ENCODE measurements around the gene MAS1. TPM values are rescaled to one million over a fixed set of nuclear protein-coding genes. Genes with fewer than 3 reads are reported as not detected.
"Not testable (repeated sequence)": the region's sequence is repeated elsewhere in the genome, so short reads cannot be mapped to it uniquely, and the experiment has no call there.

Gene MAS1
- total RNA-seq (2014; rRNA removed; shearing (Covaris generic)), result 0.04 TPM in 1 of 2 replicates, not detected in the other

- H3K4me1 ChIP-seq, result no peaks in the 10 kb centered on the region
- DNase-seq, result no peak
- H3K27me3 ChIP-seq, result peaks cover 51% of the 10 kb centered on the region
- H3K36me3 ChIP-seq, result no peaks in the 10 kb centered on the region
- no peaks in the 10 kb centered on the region for H3K9me3 ChIP-seq (replicated peaks)
- no peak within 1 kb of the TSS for H3K27ac ChIP-seq
- H3K4me3 ChIP-seq, result no peak within 1 kb of the TSS
Measured at GRCh38 chr6:159890792-159891191, at the start of gene MAS1. MAS1 (plus strand) TSS chr6:159890988; CDS start chr6:159906956, 15,968 bp downstream.

- no peaks in the 10 kb centered on the region for H3K9me3 ChIP-seq (replicated peaks)
- H3K27ac ChIP-seq, result no peak overlapping the region
- no peak overlapping the region for H3K4me3 ChIP-seq
- H3K4me1 ChIP-seq, result no peaks in the 10 kb centered on the region
- no peaks in the 10 kb centered on the region; the same call in 1 of the 2 replicates for H3K27me3 ChIP-seq
- peak in 1 of 2 experiments; percentile 46 for DNase-seq
- H3K36me3 ChIP-seq, result no peaks in the 10 kb centered on the region
Measured at GRCh38 chr6:159842035-159842434, 48.8 kb upstream of the MAS1 start.

GRCh38 chr6:159844737-159845645 lies 45.8 kb upstream of the MAS1 start:
- Histone ChIP-seq H3K4me3 (no peak overlapping the region), H3K9me3 (replicated peaks) (no peaks in the 10 kb centered on the region), H3K36me3 (no peaks in the 10 kb centered on the region), H3K27me3 (no peaks in the 10 kb centered on the region), H3K4me1 (no peaks in the 10 kb centered on the region), H3K27ac (no peak overlapping the region)
- DNase-seq, result no peak

GRCh38 chr6:159848552-159848951 lies 42.2 kb upstream of the MAS1 start:
- H3K4me3 ChIP-seq, H3K27ac ChIP-seq: not testable (repeated sequence)

GRCh38 chr6:159849851-159850250 lies 40.9 kb upstream of the MAS1 start:
- not testable (repeated sequence) for DNase-seq; H3K27ac ChIP-seq; H3K27me3 ChIP-seq; H3K4me1 ChIP-seq; H3K4me3 ChIP-seq; H3K36me3 ChIP-seq; H3K9me3 ChIP-seq (replicated peaks)

More at GRCh38 chr6:159848552-159848951, 42.2 kb upstream of the MAS1 start:
- not testable (repeated sequence) for H3K9me3 ChIP-seq (replicated peaks); H3K4me1 ChIP-seq; H3K27me3 ChIP-seq; DNase-seq; H3K36me3 ChIP-seq

GRCh38 chr6:159852877-159853276 lies 37.9 kb upstream of the MAS1 start:
- H3K36me3 ChIP-seq, result no peaks in the 10 kb centered on the region
- H3K27me3 ChIP-seq, result no peaks in the 10 kb centered on the region
- H3K4me1 ChIP-seq, result no peaks in the 10 kb centered on the region
- H3K4me3 ChIP-seq, result no peak overlapping the region
- peak in 1 of 2 experiments; percentile 32 for DNase-seq
- no peak overlapping the region for H3K27ac ChIP-seq
- no peaks in the 10 kb centered on the region for H3K9me3 ChIP-seq (replicated peaks)

GRCh38 chr6:159853754-159854153 lies 37.0 kb upstream of the MAS1 start:
- Histone ChIP-seq H3K4me3 (no peak overlapping the region), H3K27me3 (no peaks in the 10 kb centered on the region), H3K36me3 (no peaks in the 10 kb centered on the region), H3K4me1 (no peaks in the 10 kb centered on the region), H3K27ac (no peak overlapping the region), H3K9me3 (replicated peaks) (no peaks in the 10 kb centered on the region)
- DNase-seq, result no peak

- Histone ChIP-seq H3K4me3 (no peak overlapping the region), H3K4me1 (no peaks in the 10 kb centered on the region), H3K9me3 (replicated peaks) (no peaks in the 10 kb centered on the region), H3K27me3 (no peaks in the 10 kb centered on the region), H3K36me3 (no peaks in the 10 kb centered on the region), H3K27ac (no peak overlapping the region)
- DNase-seq, result no peak
Measured at GRCh38 chr6:159854959-159855358, 35.8 kb upstream of the MAS1 start.

- H3K27me3 ChIP-seq, result no peaks in the 10 kb centered on the region
- no peaks in the 10 kb centered on the region for H3K36me3 ChIP-seq
- no peaks in the 10 kb centered on the region for H3K4me1 ChIP-seq
- H3K27ac ChIP-seq, result no peak overlapping the region
- no peak overlapping the region for H3K4me3 ChIP-seq
- no peak for DNase-seq
- H3K9me3 ChIP-seq (replicated peaks), result no peaks in the 10 kb centered on the region
Measured at GRCh38 chr6:159858259-159858658, 32.5 kb upstream of the MAS1 start.

GRCh38 chr6:159860482-159860881 lies 30.3 kb upstream of the MAS1 start:
- no peak overlapping the region for H3K27ac ChIP-seq
- no peak for DNase-seq

GRCh38 chr6:159862103-159862502 lies 28.7 kb upstream of the MAS1 start:
- H3K4me1 ChIP-seq, result no peaks in the 10 kb centered on the region
- H3K4me3 ChIP-seq, result no peak overlapping the region
- no peaks in the 10 kb centered on the region for H3K36me3 ChIP-seq
- no peak overlapping the region for H3K27ac ChIP-seq
- H3K27me3 ChIP-seq, result no peaks in the 10 kb centered on the region
- no peak for DNase-seq
- no peaks in the 10 kb centered on the region for H3K9me3 ChIP-seq (replicated peaks)

More at GRCh38 chr6:159860482-159860881, 30.3 kb upstream of the MAS1 start:
- Histone ChIP-seq H3K4me1 (no peaks in the 10 kb centered on the region), H3K9me3 (replicated peaks) (no peaks in the 10 kb centered on the region), H3K36me3 (no peaks in the 10 kb centered on the region), H3K4me3 (no peak overlapping the region), H3K27me3 (no peaks in the 10 kb centered on the region)

GRCh38 chr6:159863341-159863740 lies 27.4 kb upstream of the MAS1 start:
- not testable (repeated sequence) for H3K36me3 ChIP-seq; H3K9me3 ChIP-seq (replicated peaks); H3K27me3 ChIP-seq; H3K4me3 ChIP-seq; H3K27ac ChIP-seq; H3K4me1 ChIP-seq
- peak; percentile 56 to 88 for DNase-seq

- H3K9me3 ChIP-seq (replicated peaks), result no peaks in the 10 kb centered on the region; the same call in 1 of the 2 replicates
- no peak overlapping the region for H3K4me3 ChIP-seq
- no peak for DNase-seq
- no peaks in the 10 kb centered on the region for H3K4me1 ChIP-seq
- H3K36me3 ChIP-seq, result no peaks in the 10 kb centered on the region
- no peaks in the 10 kb centered on the region for H3K27me3 ChIP-seq
- no peak overlapping the region for H3K27ac ChIP-seq
Measured at GRCh38 chr6:159865226-159865920, 25.4 kb upstream of the MAS1 start.

- Histone ChIP-seq H3K4me1 (no peaks in the 10 kb centered on the region), H3K27ac (no peak overlapping the region), H3K27me3 (no peaks in the 10 kb centered on the region), H3K4me3 (no peak overlapping the region), H3K9me3 (replicated peaks) (no peaks in the 10 kb centered on the region; the same call in 1 of the 2 replicates), H3K36me3 (no peaks in the 10 kb centered on the region)
- no peak for DNase-seq
Measured at GRCh38 chr6:159866286-159867247, 24.2 kb upstream of the MAS1 start.
